Epithelial cell of proximal tubule (primary cell): ENCODE results near the gene SORCS2. TPM values are rescaled to one million over a fixed set of nuclear protein-coding genes. Genes with fewer than 3 reads are reported as not detected.

Experiments
- DNase-seq: peaks from one replicate; pipeline ENCODE4 v3.0.0-alpha.2; 2011; ENCODE audit warnings: low read depth
- H3K4me3 ChIP-seq: 2 replicates; pipeline ENCODE4 v1.5.1; 2011; ENCODE audit warnings: low read depth, mild to moderate bottlenecking, low read length
- total RNA-seq: library from RNA; depleted of rRNA; stranded (reverse); fragments of >200 nt; gene quantifications from 2 replicates; pipeline ENCODE4 v1.2.3, GENCODE V29; 2015
- TF ChIP-seq, protein P1 (sequence below): conservative IDR thresholded peaks from 2 replicates; pipeline ENCODE4 v1.5.1; 2012; ENCODE audit warnings: low read depth, mild to moderate bottlenecking, low read length

SORCS2 gene
- total RNA-seq, 1 donor from 2014 or later: 0.29 TPM

DNA sequence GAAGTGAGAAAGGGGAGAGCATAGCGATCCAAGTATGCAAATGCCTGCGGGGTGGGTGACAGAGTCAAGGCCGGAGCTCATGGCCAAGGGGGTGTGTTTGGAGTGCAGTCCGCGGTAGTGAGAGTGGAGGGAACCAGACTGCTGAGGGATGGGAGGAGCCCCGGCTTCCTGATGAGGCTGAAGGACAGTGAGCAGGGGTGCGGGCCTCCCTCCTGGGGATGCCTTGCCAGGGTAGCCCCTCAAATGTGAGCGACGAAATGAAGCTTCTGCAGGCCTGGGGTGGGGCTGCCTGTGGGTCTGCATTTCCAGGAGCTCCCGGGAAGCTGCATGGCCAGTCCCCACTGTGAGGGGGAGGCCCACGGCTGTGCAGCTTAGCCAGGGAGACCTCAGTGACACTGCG is 197.4 kb downstream of the SORCS2 start:
- no peak for DNase-seq
- TF ChIP-seq, protein P1, sequence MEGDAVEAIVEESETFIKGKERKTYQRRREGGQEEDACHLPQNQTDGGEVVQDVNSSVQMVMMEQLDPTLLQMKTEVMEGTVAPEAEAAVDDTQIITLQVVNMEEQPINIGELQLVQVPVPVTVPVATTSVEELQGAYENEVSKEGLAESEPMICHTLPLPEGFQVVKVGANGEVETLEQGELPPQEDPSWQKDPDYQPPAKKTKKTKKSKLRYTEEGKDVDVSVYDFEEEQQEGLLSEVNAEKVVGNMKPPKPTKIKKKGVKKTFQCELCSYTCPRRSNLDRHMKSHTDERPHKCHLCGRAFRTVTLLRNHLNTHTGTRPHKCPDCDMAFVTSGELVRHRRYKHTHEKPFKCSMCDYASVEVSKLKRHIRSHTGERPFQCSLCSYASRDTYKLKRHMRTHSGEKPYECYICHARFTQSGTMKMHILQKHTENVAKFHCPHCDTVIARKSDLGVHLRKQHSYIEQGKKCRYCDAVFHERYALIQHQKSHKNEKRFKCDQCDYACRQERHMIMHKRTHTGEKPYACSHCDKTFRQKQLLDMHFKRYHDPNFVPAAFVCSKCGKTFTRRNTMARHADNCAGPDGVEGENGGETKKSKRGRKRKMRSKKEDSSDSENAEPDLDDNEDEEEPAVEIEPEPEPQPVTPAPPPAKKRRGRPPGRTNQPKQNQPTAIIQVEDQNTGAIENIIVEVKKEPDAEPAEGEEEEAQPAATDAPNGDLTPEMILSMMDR: no peak
- no peak overlapping the region for H3K4me3 ChIP-seq

GRCh38 chr4:7390336-7390735 is 198.0 kb downstream of the SORCS2 start:
- no peak for DNase-seq
- TF ChIP-seq, protein P1: no peak
- no peak overlapping the region for H3K4me3 ChIP-seq

GRCh38 chr4:7390906-7391636 is 198.7 kb downstream of the SORCS2 start:
- DNase-seq: no peak
- H3K4me3 ChIP-seq: no peak overlapping the region
- TF ChIP-seq, protein P1: no peak

DNA sequence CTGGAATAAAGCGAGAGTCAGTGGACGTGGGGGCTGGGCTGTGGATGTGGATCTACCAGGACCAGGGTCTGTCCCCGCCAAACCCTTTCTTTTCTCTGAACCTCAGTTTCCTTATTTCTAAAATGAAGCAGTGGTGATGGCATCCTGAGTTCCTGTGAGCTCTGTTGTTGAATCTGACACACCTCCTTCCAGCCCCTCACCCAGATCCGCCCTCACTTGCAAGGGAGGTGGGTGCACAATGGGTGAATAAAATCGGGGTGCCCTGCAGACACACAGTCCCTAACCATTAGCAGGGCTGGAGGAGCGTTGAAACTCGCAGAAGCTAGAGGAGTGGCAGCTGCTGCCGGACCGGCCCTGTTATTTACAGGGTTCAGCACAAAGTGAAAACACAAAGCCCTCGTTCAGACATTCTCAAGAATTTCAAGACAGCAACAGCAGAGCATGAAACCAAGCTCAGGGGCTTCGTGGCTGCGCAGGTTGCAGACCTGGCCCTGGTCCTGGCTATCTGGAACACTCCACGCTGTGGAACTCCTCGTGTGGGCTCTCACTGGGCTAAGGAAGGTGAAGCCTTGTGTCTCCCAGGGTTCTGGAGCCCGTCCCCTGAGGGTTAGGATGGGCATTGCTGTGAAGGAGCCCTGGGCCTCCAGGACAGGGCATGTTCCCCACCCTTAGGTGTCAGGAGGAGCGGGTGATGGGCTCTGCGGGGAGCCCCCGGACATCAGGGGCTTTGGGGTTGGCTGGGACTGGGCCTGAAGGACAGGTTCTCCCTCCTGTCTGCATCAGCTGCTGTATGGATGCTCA is 199.5 kb downstream of the SORCS2 start:
- DNase-seq: no peak
- TF ChIP-seq, protein P1: no peak
- no peak overlapping the region for H3K4me3 ChIP-seq

- H3K4me3 ChIP-seq: no peak overlapping the region
- DNase-seq: no peak
- TF ChIP-seq, protein P1: peak; percentile 15
Observed at GRCh38 chr4:7392438-7393421, 200.4 kb downstream of the SORCS2 start.
